Mesenchymal stem cell (in vitro differentiated cells and primary cell): ENCODE data around the gene TESK1.
"Not testable (repeated sequence)": the region's sequence is repeated elsewhere in the genome, so short reads cannot be mapped to it uniquely, and the experiment has no call there.

Experiments used
- DNase-seq: peaks from one replicate; pipeline ENCODE4 v3.0.0-alpha.2; 2013
- H2AFZ ChIP-seq: one replicate; pipeline ENCODE4 v1.6.1; 2013; ENCODE audit warnings: low read depth, mild to moderate bottlenecking, control low read depth, inconsistent platforms, low read length, moderate library complexity
- H2AK5ac ChIP-seq: 2 replicates; pipeline ENCODE4 v1.6.1; 2013; ENCODE audit warnings: low read length, moderate library complexity, mild to moderate bottlenecking, inconsistent platforms; ENCODE audit not compliant: severe bottlenecking
- H2BK120ac ChIP-seq: one replicate; pipeline ENCODE4 v1.6.1; 2013; ENCODE audit warnings: low read depth, mild to moderate bottlenecking, inconsistent platforms, low read length, moderate library complexity
- H2BK12ac ChIP-seq, 2 experiments: one replicate each; pipeline ENCODE4 v1.6.1; 2013; ENCODE audit warnings: inconsistent platforms in 2 of 2, low read length in 2 of 2, mild to moderate bottlenecking in 2 of 2, moderate library complexity in 2 of 2, control low read depth in 1 of 2
- H2BK15ac ChIP-seq: one replicate; pipeline ENCODE4 v1.6.1; 2013; ENCODE audit warnings: mild to moderate bottlenecking, low read depth, inconsistent platforms; ENCODE audit not compliant: poor library complexity, severe bottlenecking
- H2BK5ac ChIP-seq: 2 replicates; pipeline ENCODE4 v1.6.1; 2013; ENCODE audit warnings: low read depth, mild to moderate bottlenecking, low read length, control low read depth, inconsistent platforms; ENCODE audit not compliant: poor library complexity, severe bottlenecking
- H3K14ac ChIP-seq, 2 experiments: one replicate each; pipeline ENCODE4 v1.6.1; 2013; ENCODE audit warnings: inconsistent platforms in 2 of 2, low read length in 2 of 2, control low read depth in 1 of 2, mild to moderate bottlenecking in 1 of 2, moderate library complexity in 1 of 2
- H3K18ac ChIP-seq, 2 experiments: one replicate each; pipeline ENCODE4 v1.6.1; 2013; ENCODE audit warnings: inconsistent platforms in 2 of 2, low read length in 2 of 2, control low read depth in 1 of 2, low read depth in 1 of 2, mild to moderate bottlenecking in 1 of 2
- H3K23ac ChIP-seq, 2 experiments: one replicate each; pipeline ENCODE4 v1.6.1; 2013; ENCODE audit warnings: inconsistent platforms in 2 of 2, low read length in 2 of 2, mild to moderate bottlenecking in 2 of 2, moderate library complexity in 2 of 2, control low read depth in 1 of 2
- H3K27ac ChIP-seq: 2 replicates; pipeline ENCODE4 v1.5.1; 2013; ENCODE audit warnings: mild to moderate bottlenecking, moderate library complexity, low read length, control low read depth, inconsistent platforms; ENCODE audit not compliant: poor library complexity, severe bottlenecking
- H3K27me3 ChIP-seq, 2 experiments: 2 replicates each; pipeline versions ENCODE4 v1.6.1 to v1.7.0; 2013; ENCODE audit warnings: low read length in 2 of 2, mild to moderate bottlenecking in 2 of 2, moderate library complexity in 2 of 2, control low read depth in 1 of 2, inconsistent platforms in 1 of 2; ENCODE audit not compliant: control insufficient read depth in 1 of 2, insufficient read depth in 1 of 2
- H3K36me3 ChIP-seq, 2 experiments: 2 replicates each; pipeline versions ENCODE4 v1.6.1 to v1.7.0; 2013; ENCODE audit warnings: low read length in 2 of 2, control low read depth in 1 of 2, inconsistent platforms in 1 of 2, low read depth in 1 of 2, mild to moderate bottlenecking in 1 of 2; ENCODE audit not compliant: insufficient read depth in 2 of 2, control insufficient read depth in 1 of 2
- H3K4ac ChIP-seq, 2 experiments: one replicate each; pipeline ENCODE4 v1.6.1; 2013; ENCODE audit warnings: inconsistent platforms in 2 of 2, low read length in 2 of 2, mild to moderate bottlenecking in 2 of 2, moderate library complexity in 2 of 2, control low read depth in 1 of 2, low read depth in 1 of 2
- H3K4me1 ChIP-seq: 2 replicates; pipeline ENCODE4 v1.6.1; 2013; ENCODE audit warnings: low read depth, low read length, control low read depth; ENCODE audit not compliant: control insufficient read depth, insufficient read depth
- H3K4me2 ChIP-seq: 2 replicates; pipeline ENCODE4 v1.6.1; 2013; ENCODE audit warnings: low read length, mild to moderate bottlenecking, inconsistent platforms; ENCODE audit not compliant: poor library complexity, severe bottlenecking
- H3K4me3 ChIP-seq, 2 experiments: 2 replicates each; pipeline versions ENCODE4 v1.5.1 to v1.7.0; 2013; ENCODE audit warnings: low read length in 2 of 2, mild to moderate bottlenecking in 2 of 2, control low read depth in 1 of 2, low read depth in 1 of 2; ENCODE audit not compliant: insufficient read depth in 1 of 2
- H3K79me1 ChIP-seq: replicated peaks from 2 replicates; pipeline ENCODE4 v1.6.1; 2013; ENCODE audit warnings: mild to moderate bottlenecking, control low read depth, low read length, inconsistent platforms; ENCODE audit not compliant: poor library complexity, severe bottlenecking
- H3K9ac ChIP-seq: 2 replicates; pipeline ENCODE4 v1.7.0; 2013; ENCODE audit warnings: mild to moderate bottlenecking, low read length, moderate library complexity
- H3K9me3 ChIP-seq: 2 replicates; pipeline ENCODE4 v1.7.0; 2013; ENCODE audit warnings: mild to moderate bottlenecking, low read length; ENCODE audit not compliant: control insufficient read depth
- H4K8ac ChIP-seq: one replicate; pipeline ENCODE4 v1.6.1; 2013; ENCODE audit warnings: inconsistent platforms, mild to moderate bottlenecking, low read length, moderate library complexity
- H4K91ac ChIP-seq: one replicate; pipeline ENCODE4 v1.6.1; 2013; ENCODE audit warnings: mild to moderate bottlenecking, low read length, inconsistent platforms
- WGBS: methylation state at CpG from one replicate; pipeline ENCODE4 v1.1.7; 2013; ENCODE audit warnings: mixed read lengths; 5-methylcytosine and 5-hydroxymethylcytosine counted together

The TESK1 gene

DNA sequence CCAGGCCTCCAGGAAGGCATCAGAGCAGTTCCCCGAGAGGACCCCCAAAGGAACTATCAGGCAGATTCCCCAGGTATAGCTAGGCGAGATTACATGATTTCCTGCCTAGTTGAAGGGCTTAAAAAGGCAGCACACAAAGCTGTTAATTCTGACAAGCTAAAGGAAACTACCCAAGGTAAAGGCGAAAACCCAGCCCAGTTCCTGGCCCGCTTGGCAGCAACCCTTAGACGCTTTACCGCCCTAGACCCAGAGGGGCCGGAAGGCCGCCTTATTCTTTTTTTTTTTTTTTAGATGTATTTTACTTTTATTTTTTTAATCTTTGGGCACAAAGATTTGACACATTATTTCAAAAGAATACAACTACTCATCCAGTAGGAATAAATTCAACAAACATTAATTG, 33.7 kb downstream of the TESK1 start:
- H3K4me2 ChIP-seq, H3K14ac ChIP-seq, H3K79me1 ChIP-seq, H2AFZ ChIP-seq, H3K9ac ChIP-seq, H2BK5ac ChIP-seq, H4K8ac ChIP-seq, H3K27ac ChIP-seq, H3K9me3 ChIP-seq, H3K27me3 ChIP-seq, H2BK15ac ChIP-seq, H3K4ac ChIP-seq, H2AK5ac ChIP-seq, DNase-seq, H3K4me1 ChIP-seq, H3K36me3 ChIP-seq, H2BK120ac ChIP-seq, H2BK12ac ChIP-seq, H3K18ac ChIP-seq, H3K4me3 ChIP-seq, H3K23ac ChIP-seq, H4K91ac ChIP-seq: not testable (repeated sequence)
- 74% methylated on average over 3 of the region's 8 CpGs for WGBS

DNA sequence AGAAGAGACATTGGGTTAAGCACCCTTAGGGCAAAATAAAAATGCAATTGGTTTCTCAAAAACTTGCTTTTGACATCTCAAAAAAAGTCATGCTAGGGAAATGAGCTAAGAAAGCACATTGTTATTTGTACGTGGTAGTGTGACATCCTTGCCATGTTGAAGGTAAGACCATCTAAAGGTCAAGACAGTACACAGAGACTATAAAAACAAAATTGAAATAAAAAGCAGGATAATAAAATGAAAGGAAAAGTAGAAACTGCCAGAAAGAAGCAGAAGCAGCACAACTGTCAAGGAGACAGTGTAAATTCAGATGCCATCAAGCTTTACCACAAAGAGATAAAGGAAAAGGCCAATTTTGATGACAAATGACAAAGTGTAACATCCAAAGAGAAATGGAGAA, 34.2 kb downstream of the TESK1 start:
- H3K79me1 ChIP-seq, H3K4me2 ChIP-seq, H3K23ac ChIP-seq, DNase-seq, H2AFZ ChIP-seq, H3K4me3 ChIP-seq, H2BK12ac ChIP-seq, H3K18ac ChIP-seq, H3K9me3 ChIP-seq, H2AK5ac ChIP-seq, H3K36me3 ChIP-seq, H3K4me1 ChIP-seq, H2BK120ac ChIP-seq, H3K27ac ChIP-seq, H4K8ac ChIP-seq, H3K27me3 ChIP-seq, H3K4ac ChIP-seq, H3K9ac ChIP-seq, H4K91ac ChIP-seq, H2BK5ac ChIP-seq, H2BK15ac ChIP-seq, H3K14ac ChIP-seq: not testable (repeated sequence)
- WGBS: no CpG with 5 or more reads among the region's 1 CpG

DNA sequence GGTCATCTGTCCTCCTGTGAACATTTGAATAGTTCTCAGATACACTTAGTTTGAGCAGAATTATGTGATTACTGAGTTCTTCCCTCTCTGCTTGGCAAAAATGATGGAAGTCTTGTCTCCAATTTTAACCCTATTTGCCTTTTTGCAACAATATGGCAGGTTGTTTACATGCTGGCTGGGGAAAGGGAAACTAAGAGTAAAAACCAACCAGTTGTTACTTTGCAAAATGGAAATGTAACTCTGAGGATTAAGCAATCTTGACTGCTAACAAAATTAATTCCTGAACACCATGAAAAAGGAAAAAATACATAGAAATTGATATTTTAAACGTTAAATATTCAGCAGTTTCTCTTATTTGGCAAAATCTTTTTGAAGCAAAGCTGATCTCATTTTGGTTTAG, 34.6 kb downstream of the TESK1 start:
- no peak overlapping the region for H2AFZ ChIP-seq
- no peaks in the 10 kb centered on the region for H3K9me3 ChIP-seq
- peaks cover 2% of the 10 kb centered on the region for H3K79me1 ChIP-seq
- no CpG with 5 or more reads among the region's 1 CpG for WGBS
- H3K9ac ChIP-seq: no peak overlapping the region
- peaks cover 0 to 7% of the 10 kb centered on the region in 2 experiments for H3K36me3 ChIP-seq
- H3K4me3 ChIP-seq: no peak overlapping the region
- no peaks in the 10 kb centered on the region for H3K27me3 ChIP-seq
- no peak overlapping the region for H2BK15ac ChIP-seq
- H3K27ac ChIP-seq: no peak overlapping the region
- no peak overlapping the region for H2BK12ac ChIP-seq
- no peak overlapping the region for H3K14ac ChIP-seq
- H3K4me2 ChIP-seq: no peak overlapping the region
- no peak overlapping the region for H4K91ac ChIP-seq
- DNase-seq: no peak
- no peak overlapping the region for H2BK5ac ChIP-seq
- no peak overlapping the region for H4K8ac ChIP-seq
- no peak overlapping the region for H3K4ac ChIP-seq
- no peak overlapping the region for H2BK120ac ChIP-seq
- no peaks in the 10 kb centered on the region for H3K4me1 ChIP-seq
- no peak overlapping the region for H3K18ac ChIP-seq
- no peak overlapping the region for H3K23ac ChIP-seq
- no peak overlapping the region for H2AK5ac ChIP-seq

DNA sequence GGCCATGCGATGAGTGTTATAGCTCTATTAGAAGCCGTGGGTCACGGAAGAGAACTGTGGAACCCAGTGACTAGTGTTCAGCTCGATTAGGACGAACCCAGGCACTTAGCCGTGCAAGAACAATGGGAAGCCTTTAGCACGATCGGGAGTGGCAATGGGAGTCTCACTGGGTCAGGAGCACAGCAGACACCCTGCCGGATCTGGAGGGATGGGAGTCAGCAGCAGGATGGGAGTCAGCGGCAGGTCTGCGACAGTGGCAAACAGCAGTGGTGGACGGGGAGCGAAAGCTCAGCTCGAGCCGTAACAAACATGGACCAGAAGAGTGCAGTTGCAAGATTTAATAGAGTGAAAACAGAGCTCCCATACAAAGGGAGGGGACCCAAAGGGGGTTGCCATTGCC, 35.4 kb downstream of the TESK1 start:
- not testable (repeated sequence) for H3K23ac ChIP-seq, H4K91ac ChIP-seq, H4K8ac ChIP-seq, H3K14ac ChIP-seq, H3K4me3 ChIP-seq, H3K79me1 ChIP-seq, H3K4ac ChIP-seq, H2BK120ac ChIP-seq, H3K36me3 ChIP-seq, H3K27me3 ChIP-seq, DNase-seq, H2BK5ac ChIP-seq, H3K9me3 ChIP-seq, H2AK5ac ChIP-seq, H3K4me1 ChIP-seq, H3K27ac ChIP-seq, H2BK12ac ChIP-seq, H2AFZ ChIP-seq, H3K18ac ChIP-seq, H3K9ac ChIP-seq, H2BK15ac ChIP-seq, H3K4me2 ChIP-seq
- 96% methylated on average over 15 of the region's 15 CpGs for WGBS
